ENCODE results near the gene HPSE2.

GRCh38 chr10:98825741-98826140, 409.9 kb downstream of the HPSE2 start:
- TF ChIP-seq CTCF (conservative IDR thresholded peaks at IDR 0.05) (no peak), EZH2 (IDR thresholded peaks at IDR 0.05; ENCODE audit: low read depth) (no peak)

Data from PC-9 (cell line).